Measurements from ENCODE around the gene MANBA. TPM values are rescaled to one million over a fixed set of nuclear protein-coding genes. Genes with fewer than 3 reads are reported as not detected.
"Not testable (repeated sequence)": the region's sequence is repeated elsewhere in the genome, so short reads cannot be mapped to it uniquely, and the experiment has no call there.

The MANBA gene
- total RNA-seq, 1 experiment from 2014 or later, result 3.1 TPM

- no peak for DNase-seq
- Histone ChIP-seq H3K4me3 (no peak overlapping the region), H3K9me3 (no peaks in the 10 kb centered on the region), H3K27me3 (no peaks in the 10 kb centered on the region), H3K36me3 (no peaks in the 10 kb centered on the region)
These were observed 26.0 kb downstream of the MANBA start for GRCh38 chr4:102734591-102735385.

- H3K36me3 ChIP-seq, result no peaks in the 10 kb centered on the region
- no peaks in the 10 kb centered on the region for H3K9me3 ChIP-seq
- no peak for DNase-seq
- H3K4me3 ChIP-seq, result no peak overlapping the region
- no peaks in the 10 kb centered on the region for H3K27me3 ChIP-seq
These were observed 26.7 kb downstream of the MANBA start for GRCh38 chr4:102734116-102734515.

GRCh38 chr4:102733084-102733483, 27.7 kb downstream of the MANBA start:
- no peak for DNase-seq
- Histone ChIP-seq H3K4me3 (no peak overlapping the region), H3K27me3 (no peaks in the 10 kb centered on the region), H3K36me3 (no peaks in the 10 kb centered on the region), H3K9me3 (no peaks in the 10 kb centered on the region)

GRCh38 chr4:102732678-102733077, 28.1 kb downstream of the MANBA start:
- H3K9me3 ChIP-seq, result no peaks in the 10 kb centered on the region
- DNase-seq, result no peak
- no peak overlapping the region for H3K4me3 ChIP-seq
- H3K36me3 ChIP-seq, result no peaks in the 10 kb centered on the region
- H3K27me3 ChIP-seq, result no peaks in the 10 kb centered on the region

GRCh38 chr4:102730968-102731533, 29.7 kb downstream of the MANBA start:
- Histone ChIP-seq H3K36me3 (no peaks in the 10 kb centered on the region), H3K27me3 (no peaks in the 10 kb centered on the region), H3K9me3 (no peaks in the 10 kb centered on the region), H3K4me3 (no peak overlapping the region)
- no peak for DNase-seq

GRCh38 chr4:102729486-102729885, 31.3 kb downstream of the MANBA start:
- H3K4me3 ChIP-seq, H3K9me3 ChIP-seq, DNase-seq, H3K36me3 ChIP-seq, H3K27me3 ChIP-seq: not testable (repeated sequence)

- not testable (repeated sequence) for H3K9me3 ChIP-seq, H3K36me3 ChIP-seq, DNase-seq, H3K4me3 ChIP-seq, H3K27me3 ChIP-seq
These were observed 33.8 kb downstream of the MANBA start for GRCh38 chr4:102726919-102727318.

- no peak for DNase-seq
- H3K4me3 ChIP-seq, result no peak overlapping the region
- no peaks in the 10 kb centered on the region for H3K9me3 ChIP-seq
- H3K27me3 ChIP-seq, result no peaks in the 10 kb centered on the region
- H3K36me3 ChIP-seq, result no peaks in the 10 kb centered on the region
These were observed 34.7 kb downstream of the MANBA start for GRCh38 chr4:102726068-102726467.

GRCh38 chr4:102725229-102725628, 35.5 kb downstream of the MANBA start:
- Histone ChIP-seq H3K36me3 (no peaks in the 10 kb centered on the region), H3K4me3 (no peak overlapping the region), H3K9me3 (no peaks in the 10 kb centered on the region), H3K27me3 (no peaks in the 10 kb centered on the region)
- DNase-seq, result no peak

- no peak overlapping the region for H3K4me3 ChIP-seq
- no peak for DNase-seq
- H3K36me3 ChIP-seq, result no peaks in the 10 kb centered on the region
- H3K27me3 ChIP-seq, result no peaks in the 10 kb centered on the region
- no peaks in the 10 kb centered on the region for H3K9me3 ChIP-seq
These were observed 37.3 kb downstream of the MANBA start for GRCh38 chr4:102723511-102723910.

- Histone ChIP-seq H3K27me3 (no peaks in the 10 kb centered on the region), H3K4me3 (no peak overlapping the region), H3K9me3 (no peaks in the 10 kb centered on the region), H3K36me3 (no peaks in the 10 kb centered on the region)
- no peak for DNase-seq
These were observed 38.0 kb downstream of the MANBA start for GRCh38 chr4:102722740-102723139.

- H3K27me3 ChIP-seq, H3K36me3 ChIP-seq, H3K4me3 ChIP-seq, DNase-seq, H3K9me3 ChIP-seq: not testable (repeated sequence)
These were observed 41.8 kb downstream of the MANBA start for GRCh38 chr4:102718833-102719575.

- DNase-seq, result peak; percentile 10
- no peak overlapping the region for H3K4me3 ChIP-seq
These were observed 43.2 kb downstream of the MANBA start for GRCh38 chr4:102717448-102718092.

GRCh38 chr4:102715057-102715456, 45.7 kb downstream of the MANBA start:
- no peak overlapping the region for H3K4me3 ChIP-seq
- no peaks in the 10 kb centered on the region for H3K27me3 ChIP-seq
- no peaks in the 10 kb centered on the region for H3K36me3 ChIP-seq
- peak; percentile 72 for DNase-seq
- no peaks in the 10 kb centered on the region for H3K9me3 ChIP-seq

More at GRCh38 chr4:102717448-102718092, 43.2 kb downstream of the MANBA start:
- no peaks in the 10 kb centered on the region for H3K36me3 ChIP-seq
- H3K27me3 ChIP-seq, result no peaks in the 10 kb centered on the region
- H3K9me3 ChIP-seq, result no peaks in the 10 kb centered on the region

GRCh38 chr4:102713774-102714173, 47.0 kb downstream of the MANBA start:
- not testable (repeated sequence) for H3K36me3 ChIP-seq, DNase-seq

GRCh38 chr4:102713096-102713495, 47.7 kb downstream of the MANBA start:
- Histone ChIP-seq H3K4me3 (no peak overlapping the region), H3K36me3 (no peaks in the 10 kb centered on the region), H3K27me3 (no peaks in the 10 kb centered on the region), H3K9me3 (no peaks in the 10 kb centered on the region)
- DNase-seq, result no peak

More at GRCh38 chr4:102713774-102714173, 47.0 kb downstream of the MANBA start:
- H3K27me3 ChIP-seq, H3K9me3 ChIP-seq, H3K4me3 ChIP-seq: not testable (repeated sequence)

GRCh38 chr4:102710986-102711385, 49.8 kb downstream of the MANBA start:
- DNase-seq, result no peak
- H3K36me3 ChIP-seq, result no peaks in the 10 kb centered on the region
- H3K27me3 ChIP-seq, result no peaks in the 10 kb centered on the region
- no peaks in the 10 kb centered on the region for H3K9me3 ChIP-seq
- H3K4me3 ChIP-seq, result no peak overlapping the region
